GM12873 (cell line): ENCODE results near the gene RASSF7.

ENCODE experiments used
- CTCF ChIP-seq: IDR thresholded peaks from 2 replicates; pipeline ENCODE4 v1.5.1; 2012; ENCODE audit warnings: low read depth, mild to moderate bottlenecking, moderate library complexity, low read length, control low read depth; ENCODE audit not compliant: insufficient read depth; ENCODE audit errors: missing control alignments

Gene RASSF7

GRCh38 chr11:581342-581741, 20.6 kb downstream of the RASSF7 start:
- TF ChIP-seq CTCF, result no peak

GRCh38 chr11:581752-582151, 21.0 kb downstream of the RASSF7 start:
- no peak for TF ChIP-seq CTCF

- TF ChIP-seq CTCF, result no peak
Observed at GRCh38 chr11:584287-584686, 23.5 kb downstream of the RASSF7 start.

GRCh38 chr11:586376-587316, 25.9 kb downstream of the RASSF7 start:
- TF ChIP-seq CTCF, result no peak

GRCh38 chr11:587546-587945, 26.8 kb downstream of the RASSF7 start:
- no peak for TF ChIP-seq CTCF

- no peak for TF ChIP-seq CTCF
Observed at GRCh38 chr11:587978-588380, 27.2 kb downstream of the RASSF7 start.

- no peak for TF ChIP-seq CTCF
Observed at GRCh38 chr11:589798-590197, 29.0 kb downstream of the RASSF7 start.
